ENCODE results near the gene SDC1. TPM values are rescaled to one million over a fixed set of nuclear protein-coding genes. Genes with fewer than 3 reads are reported as not detected.

Gene SDC1
- total RNA-seq, 1 experiment from 2014 or later: 22.3 TPM

DNA sequence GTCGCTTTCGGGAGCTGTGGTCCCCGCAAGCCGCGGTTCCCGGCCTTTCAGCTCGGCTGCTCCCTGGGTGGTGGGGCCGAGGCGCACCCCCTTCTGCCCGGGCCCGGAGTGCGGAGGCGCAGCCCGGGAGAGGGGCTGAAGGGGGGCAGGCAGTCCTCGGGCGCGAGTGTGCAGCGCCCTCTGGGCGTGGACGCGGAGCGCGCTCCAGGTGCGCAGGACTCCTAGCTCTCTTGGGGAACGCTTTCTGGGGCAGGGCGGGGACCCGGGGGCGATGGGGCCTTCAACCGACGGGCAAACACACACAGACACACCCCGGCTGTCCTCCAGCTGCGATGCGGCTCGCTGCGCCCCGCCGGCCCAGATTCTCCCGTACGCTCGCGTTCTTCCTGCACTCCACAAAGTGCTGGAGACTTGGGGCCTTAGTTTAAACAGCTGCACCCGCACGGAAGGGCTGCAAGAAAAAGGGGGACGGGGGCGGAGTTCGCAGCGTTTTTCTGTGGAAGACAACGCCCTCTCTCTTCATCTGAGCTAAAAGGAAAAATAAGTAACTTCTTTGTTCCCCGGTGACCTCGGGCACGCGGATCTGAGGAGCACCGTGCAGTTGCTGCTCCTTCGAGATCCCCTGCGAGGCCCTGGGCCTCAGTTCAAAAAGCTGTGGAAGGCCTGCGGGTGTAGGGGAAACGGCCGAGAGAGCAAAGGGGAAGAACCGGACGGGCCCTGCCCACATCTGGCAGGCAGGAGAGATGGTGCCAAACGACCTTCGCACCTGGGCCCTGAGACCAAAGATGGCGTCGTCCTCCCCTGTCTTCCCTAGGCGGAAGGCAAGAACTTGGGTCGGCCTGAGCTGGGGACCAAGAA lies 593 bp upstream of the SDC1 start:
- Histone ChIP-seq H3K23ac (ENCODE audit: insufficient read length, low read depth, low read length) (no peak overlapping the region), H3K4ac (ENCODE audit: low read depth, low read length) (no peak overlapping the region), H2BK5ac (ENCODE audit: insufficient read length, low read length) (no peak overlapping the region), H4K8ac (replicated peaks; ENCODE audit: insufficient read length, low read depth, low read length) (no peak overlapping the region), H2BK12ac (ENCODE audit: insufficient read length, low read depth, low read length) (no peak overlapping the region), H3K4me1 (ENCODE audit: insufficient read depth, low read length) (peaks cover 9% of the 10 kb centered on the region; the same call in 1 of the 2 replicates), H3K9me3 (ENCODE audit: control insufficient read depth, low read depth, low read length) (no peaks in the 10 kb centered on the region), H4K5ac (ENCODE audit: insufficient read length, low read depth, low read length) (no peak overlapping the region), H3K9ac (ENCODE audit: extremely low read depth, insufficient read length, low read length) (no peak overlapping the region), H2BK20ac (ENCODE audit: low read depth, low read length, poor library complexity, severe bottlenecking) (no peak overlapping the region), H4K20me1 (ENCODE audit: control insufficient read depth, insufficient read depth, insufficient read length) (no peaks in the 10 kb centered on the region), H2BK15ac (ENCODE audit: low read depth, low read length) (no peak overlapping the region), H3K14ac (ENCODE audit: insufficient read depth, low read length) (peak overlapping the region; percentile 50; the same call in 1 of the 2 replicates), H3K27ac (ENCODE audit: insufficient read length, low read depth, low read length) (no peak overlapping the region), H3K23me2 (ENCODE audit: insufficient read length, low read depth, low read length, poor library complexity, severe bottlenecking) (peaks cover 10% of the 10 kb centered on the region), H2BK120ac (ENCODE audit: low read depth, low read length, poor library complexity, severe bottlenecking) (no peak overlapping the region), H3K4me2 (ENCODE audit: insufficient read depth, insufficient read length, low read length) (peak overlapping the region; percentile 71), H3K18ac (ENCODE audit: insufficient read length, low read depth, low read length) (peak overlapping the region; percentile 55), H2AFZ (ENCODE audit: low read length) (no peak overlapping the region), H3K56ac (ENCODE audit: insufficient read length, low read depth, low read length) (no peak overlapping the region), H3K27me3 (ENCODE audit: insufficient read depth, low read length) (no peaks in the 10 kb centered on the region), H2AK5ac (ENCODE audit: insufficient read length, low read length) (no peak overlapping the region), H3K79me1 (ENCODE audit: insufficient read depth, low read depth, low read length, poor library complexity, severe bottlenecking) (no peaks in the 10 kb centered on the region), H3T11ph (ENCODE audit: low read length) (no peak overlapping the region), H4K91ac (ENCODE audit: insufficient read length, low read depth, low read length) (no peak overlapping the region), H3K79me2 (ENCODE audit: insufficient read depth, low read length) (peaks cover 7% of the 10 kb centered on the region; the same call in 1 of the 2 replicates)
- TF ChIP-seq, protein P1, sequence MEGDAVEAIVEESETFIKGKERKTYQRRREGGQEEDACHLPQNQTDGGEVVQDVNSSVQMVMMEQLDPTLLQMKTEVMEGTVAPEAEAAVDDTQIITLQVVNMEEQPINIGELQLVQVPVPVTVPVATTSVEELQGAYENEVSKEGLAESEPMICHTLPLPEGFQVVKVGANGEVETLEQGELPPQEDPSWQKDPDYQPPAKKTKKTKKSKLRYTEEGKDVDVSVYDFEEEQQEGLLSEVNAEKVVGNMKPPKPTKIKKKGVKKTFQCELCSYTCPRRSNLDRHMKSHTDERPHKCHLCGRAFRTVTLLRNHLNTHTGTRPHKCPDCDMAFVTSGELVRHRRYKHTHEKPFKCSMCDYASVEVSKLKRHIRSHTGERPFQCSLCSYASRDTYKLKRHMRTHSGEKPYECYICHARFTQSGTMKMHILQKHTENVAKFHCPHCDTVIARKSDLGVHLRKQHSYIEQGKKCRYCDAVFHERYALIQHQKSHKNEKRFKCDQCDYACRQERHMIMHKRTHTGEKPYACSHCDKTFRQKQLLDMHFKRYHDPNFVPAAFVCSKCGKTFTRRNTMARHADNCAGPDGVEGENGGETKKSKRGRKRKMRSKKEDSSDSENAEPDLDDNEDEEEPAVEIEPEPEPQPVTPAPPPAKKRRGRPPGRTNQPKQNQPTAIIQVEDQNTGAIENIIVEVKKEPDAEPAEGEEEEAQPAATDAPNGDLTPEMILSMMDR (conservative IDR thresholded peaks at IDR 0.05): peak; percentile 54
- DNase-seq: peak; percentile 84
- WGBS (ENCODE audit: extremely low coverage, insufficient read length, low lambda C conversion rate): no CpG with 5 or more reads among the region's 66 CpGs
- H3K27me3 Mint-ChIP-seq (ENCODE audit: low read depth): peaks cover 33% of the 10 kb centered on the region
- H3K27ac Mint-ChIP-seq: peak overlapping the region in 2 of 3 experiments; percentile 35 to 62; a peak in 2 of 7 replicates
- H3K4me1 Mint-ChIP-seq: peaks cover 28 to 31% of the 10 kb centered on the region in 2 experiments
- peak overlapping the region; percentile 67 to 81 for H3K4me3 Mint-ChIP-seq
- peaks cover 0 to under 1% of the 10 kb centered on the region in 2 experiments; a peak in 2 of 5 replicates for H3K9me3 Mint-ChIP-seq
- H3K36me3 Mint-ChIP-seq (ENCODE audit: insufficient read depth in 1 of 3, low read depth in 3 of 3): peaks cover 0 to 4% (median 3%) of the 10 kb centered on the region in 3 experiments; a peak in 3 of 7 replicates
